Lung (tissue), 12 donors: ENCODE measurements around the gene TOMM40L. TPM values are rescaled to one million over a fixed set of nuclear protein-coding genes. Genes with fewer than 3 reads are reported as not detected.

Experiments
- ATAC-seq: fragments of 200-7000 bp; cut with Tn5 transposase; one replicate; pipeline ENCODE4 v1.9.1; 2020; ENCODE audit warnings: moderate number of reproducible peaks; ENCODE audit not compliant: insufficient read depth, low FRiP score
- DNase-seq, 3 donors: peaks; one replicate each; pipeline ENCODE4 v3.0.0-alpha.2; 2013 to 2017
- H3K27ac ChIP-seq, 2 donors: one replicate each; pipeline ENCODE4 v1.5.1; 2013; ENCODE audit warnings: mild to moderate bottlenecking in 2 of 2, moderate library complexity in 2 of 2, control low read depth in 1 of 2, inconsistent platforms in 1 of 2, low read depth in 1 of 2, low read length in 1 of 2
- H3K27me3 ChIP-seq, 3 donors: one replicate each; pipeline ENCODE4 v1.5.1; 2013; ENCODE audit warnings: low read length in 2 of 3; ENCODE audit not compliant: control insufficient read depth in 3 of 3, insufficient read depth in 3 of 3
- H3K36me3 ChIP-seq, 4 donors: one replicate each; pipeline ENCODE4 v1.5.1; 2013; ENCODE audit warnings: low read length in 4 of 4, mild to moderate bottlenecking in 1 of 4, moderate library complexity in 1 of 4; ENCODE audit not compliant: control insufficient read depth in 4 of 4, insufficient read depth in 4 of 4
- H3K4me1 ChIP-seq, 5 donors: one replicate each; pipeline ENCODE4 v1.5.1; 2013; ENCODE audit warnings: low read length in 5 of 5, mild to moderate bottlenecking in 2 of 5, moderate library complexity in 1 of 5; ENCODE audit not compliant: control insufficient read depth in 5 of 5, insufficient read depth in 5 of 5
- H3K4me3 ChIP-seq: one replicate; pipeline ENCODE4 v1.5.1; 2013; ENCODE audit warnings: mild to moderate bottlenecking, control low read depth, moderate library complexity
- H3K9ac ChIP-seq, 2 donors: one replicate each; pipeline ENCODE4 v1.5.1; 2013; ENCODE audit warnings: low read length in 2 of 2, control low read depth in 1 of 2; ENCODE audit not compliant: insufficient read depth in 1 of 2
- H3K9me3 ChIP-seq, 4 donors: one replicate each; pipeline ENCODE4 v1.5.1; 2013; ENCODE audit warnings: low read length in 3 of 4, mild to moderate bottlenecking in 1 of 4, moderate library complexity in 1 of 4; ENCODE audit not compliant: control insufficient read depth in 4 of 4, insufficient read depth in 3 of 4
- WGBS, 2 donors: extraction: QIAGEN DNeasy Blood & Tissue Kit; methylation state at CpG; one replicate each; pipeline ENCODE4 v1.1.7; 2013; 5-methylcytosine and 5-hydroxymethylcytosine counted together
- polyA plus RNA-seq, 2 donors: library from polyadenylated mRNA; stranded (reverse); fragments of 200-250 nt; gene quantifications; one replicate each; pipeline ENCODE4 v1.2.1, GENCODE V29; 2013
- total RNA-seq, 2 donors: library from RNA; depleted of rRNA in 1 of 2; stranded (reverse); fragments of >200 nt in 1 of 2; gene quantifications; one replicate each; pipeline ENCODE4 v1.2.1, GENCODE V29; 2014 to 2021
- TF ChIP-seq, protein P1 (sequence below): IDR thresholded peaks from 2 replicates; pipeline ENCODE4 v1.5.1; 2012; ENCODE audit warnings: mild to moderate bottlenecking; ENCODE audit errors: control extremely low read depth, extremely low read depth
- donor health status: control.
- donor health status: control.
- donor health status: Bipolar disorder and iron deficiency.
- donor health status: healthy.
- donor health status: DM: yes; HTN: yes; CAD: no.

Gene TOMM40L
- total and polyA plus RNA-seq, 4 donors, result 4.9 to 13.0 (median 9.0) TPM

DNA sequence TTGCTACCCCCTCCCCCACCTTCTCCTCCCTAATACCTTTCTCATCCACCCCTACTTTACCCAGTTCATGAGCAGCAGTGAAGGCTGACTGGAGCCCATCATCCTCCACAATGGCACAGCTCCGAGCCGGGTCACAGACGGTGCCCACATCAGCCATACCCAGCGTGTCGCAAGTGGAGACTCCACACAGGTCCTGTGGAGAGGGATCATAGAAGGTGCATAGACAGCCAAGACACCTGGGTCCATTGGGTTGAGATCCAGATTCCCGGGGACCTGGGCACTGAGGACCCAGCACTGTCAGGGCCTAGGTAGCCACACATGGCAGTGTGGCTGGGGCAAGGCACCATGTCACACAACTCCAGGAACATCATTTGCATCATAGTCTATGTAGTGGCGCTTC, 29.7 kb upstream of the TOMM40L start:
- H3K9ac ChIP-seq, result no peak overlapping the region
- ATAC-seq, result no peak
- peaks cover 0 to 3% (median 0%) of the 10 kb centered on the region in 4 donors for H3K36me3 ChIP-seq
- no peak for DNase-seq
- H3K4me1 ChIP-seq, result peaks cover 0 to 49% (median 32%) of the 10 kb centered on the region in 5 donors
- WGBS, 2 donors, result 95 to 96% methylated on average over 7 of the region's 7 CpGs
- H3K9me3 ChIP-seq, result no peaks in the 10 kb centered on the region
- no peak overlapping the region for H3K4me3 ChIP-seq
- H3K27me3 ChIP-seq, result no peaks in the 10 kb centered on the region
- TF ChIP-seq, protein P1, sequence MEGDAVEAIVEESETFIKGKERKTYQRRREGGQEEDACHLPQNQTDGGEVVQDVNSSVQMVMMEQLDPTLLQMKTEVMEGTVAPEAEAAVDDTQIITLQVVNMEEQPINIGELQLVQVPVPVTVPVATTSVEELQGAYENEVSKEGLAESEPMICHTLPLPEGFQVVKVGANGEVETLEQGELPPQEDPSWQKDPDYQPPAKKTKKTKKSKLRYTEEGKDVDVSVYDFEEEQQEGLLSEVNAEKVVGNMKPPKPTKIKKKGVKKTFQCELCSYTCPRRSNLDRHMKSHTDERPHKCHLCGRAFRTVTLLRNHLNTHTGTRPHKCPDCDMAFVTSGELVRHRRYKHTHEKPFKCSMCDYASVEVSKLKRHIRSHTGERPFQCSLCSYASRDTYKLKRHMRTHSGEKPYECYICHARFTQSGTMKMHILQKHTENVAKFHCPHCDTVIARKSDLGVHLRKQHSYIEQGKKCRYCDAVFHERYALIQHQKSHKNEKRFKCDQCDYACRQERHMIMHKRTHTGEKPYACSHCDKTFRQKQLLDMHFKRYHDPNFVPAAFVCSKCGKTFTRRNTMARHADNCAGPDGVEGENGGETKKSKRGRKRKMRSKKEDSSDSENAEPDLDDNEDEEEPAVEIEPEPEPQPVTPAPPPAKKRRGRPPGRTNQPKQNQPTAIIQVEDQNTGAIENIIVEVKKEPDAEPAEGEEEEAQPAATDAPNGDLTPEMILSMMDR, result no peak
- no peak overlapping the region for H3K27ac ChIP-seq

DNA sequence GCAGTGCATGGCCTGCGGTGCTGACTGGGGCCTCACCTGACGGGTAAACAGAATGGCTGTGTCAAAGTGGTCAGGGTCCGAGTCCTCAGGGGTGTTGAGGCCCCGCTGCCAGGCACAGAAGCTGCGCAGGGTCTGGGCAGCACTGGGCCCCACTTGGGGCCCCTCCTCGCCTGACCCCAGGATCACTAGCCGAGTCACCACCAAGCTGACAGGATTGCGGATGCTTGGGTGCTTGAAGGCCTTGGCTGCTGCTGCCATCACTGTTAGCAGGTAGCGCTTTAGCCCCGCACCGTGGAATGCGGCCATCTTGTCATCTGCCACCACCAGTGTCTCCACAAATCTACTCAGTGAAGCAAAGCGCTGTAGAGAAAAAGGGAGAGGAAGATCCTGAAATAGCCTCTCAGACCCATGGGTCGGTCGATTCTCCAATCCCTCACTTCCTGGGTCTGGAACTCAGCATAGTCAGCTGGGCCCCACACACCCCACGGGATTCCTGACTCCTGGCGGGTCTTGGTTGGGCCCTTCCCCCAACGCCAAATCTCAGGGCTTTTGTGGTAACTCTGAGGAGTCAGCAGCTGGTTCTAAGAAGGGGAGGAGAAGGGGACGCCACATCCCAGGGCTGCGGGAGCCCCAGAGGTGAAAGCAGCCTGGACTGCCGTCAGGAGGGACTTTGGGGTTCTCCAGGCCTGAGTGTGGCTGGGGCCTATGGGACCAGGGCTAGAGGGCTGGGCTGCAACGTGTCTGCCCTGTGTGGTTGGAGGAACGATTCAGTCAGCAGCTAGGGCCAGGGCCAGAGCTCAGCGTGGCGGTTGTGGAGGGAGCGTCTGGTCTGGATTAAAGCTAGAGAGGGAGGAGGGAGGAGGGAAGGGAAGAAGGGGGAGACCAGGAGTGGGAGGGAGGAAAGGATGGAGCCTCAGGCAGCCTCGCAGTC, 29.1 kb upstream of the TOMM40L start:
- peaks cover 0 to 56% (median 37%) of the 10 kb centered on the region in 5 donors for H3K4me1 ChIP-seq
- no peaks in the 10 kb centered on the region for H3K9me3 ChIP-seq
- H3K27ac ChIP-seq, result no peak overlapping the region
- DNase-seq (peak; percentile 62 to 81 (median 74)), ATAC-seq (no peak)
- no peaks in the 10 kb centered on the region for H3K27me3 ChIP-seq
- 83 to 92% methylated on average over 27 of the region's 27 CpGs for WGBS, 2 donors
- TF ChIP-seq, protein P1, result no peak
- peaks cover 0 to 3% (median 0%) of the 10 kb centered on the region in 4 donors for H3K36me3 ChIP-seq
- peak overlapping the region in 1 of 2 donors; percentile 34 for H3K9ac ChIP-seq
- H3K4me3 ChIP-seq, result peak overlapping the region; percentile 7

DNA sequence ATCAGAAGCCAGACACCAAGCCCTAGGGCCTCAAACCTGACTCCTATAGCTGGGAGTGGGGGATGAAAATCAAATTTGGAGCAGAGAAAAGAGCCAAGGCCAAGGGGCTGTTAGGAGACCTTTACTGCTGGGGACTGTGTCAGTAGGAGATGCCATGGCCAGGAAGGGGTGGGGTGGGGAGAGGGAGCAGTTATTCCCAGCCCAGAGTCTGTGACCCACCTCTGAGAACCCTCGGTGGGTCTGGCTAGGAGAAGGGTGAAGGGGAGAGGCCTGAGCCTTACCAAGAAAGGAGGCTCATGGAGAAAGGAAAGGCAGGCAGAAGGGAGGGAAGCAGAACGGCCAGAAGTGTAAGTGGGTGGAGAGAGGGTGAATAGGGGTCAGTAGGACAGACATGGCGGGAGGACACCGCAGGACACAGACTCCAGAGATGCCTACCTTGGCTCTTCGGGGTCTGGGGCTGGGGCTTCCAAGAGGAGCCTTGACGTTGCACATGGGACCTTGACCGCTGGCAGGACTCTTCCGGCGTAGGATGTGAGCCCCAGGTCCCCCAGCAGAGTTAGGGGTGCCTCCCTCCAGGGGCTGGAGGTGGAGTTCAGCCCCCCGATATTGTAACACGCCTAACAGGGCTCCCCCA, 28.2 kb upstream of the TOMM40L start:
- Histone ChIP-seq H3K27me3 (no peaks in the 10 kb centered on the region), H3K27ac (peak overlapping the region in 1 of 2 donors; percentile 38), H3K9ac (peak overlapping the region; percentile 21 to 34), H3K36me3 (peaks cover 0 to 3% (median 0%) of the 10 kb centered on the region in 4 donors), H3K4me3 (peak overlapping the region; percentile 7), H3K9me3 (no peaks in the 10 kb centered on the region), H3K4me1 (peaks cover 0 to 58% (median 37%) of the 10 kb centered on the region in 5 donors)
- TF ChIP-seq, protein P1, result no peak
- DNase-seq, result no peak
- ATAC-seq, result no peak
- 82 to 86% methylated on average over 11 of the region's 11 CpGs for WGBS, 2 donors
